T follicular helper cell (primary cell): ENCODE results near the gene EIF3K.

Source experiments
- DNase-seq: peaks from one replicate; pipeline ENCODE4 v3.0.0-alpha.2; 2020; ENCODE audit warnings: low read depth

EIF3K gene

GRCh38 chr19:38665950-38666662 is 47.1 kb downstream of the EIF3K start:
- no peak for DNase-seq

GRCh38 chr19:38666663-38667511 is 47.9 kb downstream of the EIF3K start:
- DNase-seq: no peak

GRCh38 chr19:38667661-38668171 is 48.7 kb downstream of the EIF3K start:
- no peak for DNase-seq

GRCh38 chr19:38669552-38669951 is 50.6 kb downstream of the EIF3K start:
- DNase-seq: no peak

GRCh38 chr19:38670921-38671398 is 52.0 kb downstream of the EIF3K start:
- DNase-seq: no peak

- DNase-seq: no peak
Measured at GRCh38 chr19:38671654-38672053, 52.7 kb downstream of the EIF3K start.

GRCh38 chr19:38673030-38673429 is 54.0 kb downstream of the EIF3K start:
- DNase-seq: no peak

- DNase-seq: no peak
Measured at GRCh38 chr19:38674388-38675171, 55.6 kb downstream of the EIF3K start.

GRCh38 chr19:38675611-38676010 is 56.6 kb downstream of the EIF3K start:
- DNase-seq: no peak

- DNase-seq: no peak
Measured at GRCh38 chr19:38676023-38676877, 57.3 kb downstream of the EIF3K start.

- no peak for DNase-seq
Measured at GRCh38 chr19:38676878-38677646, 58.1 kb downstream of the EIF3K start.

- no peak for DNase-seq
Measured at GRCh38 chr19:38678217-38678890, 59.4 kb downstream of the EIF3K start.

GRCh38 chr19:38678891-38679494 is 60.0 kb downstream of the EIF3K start:
- no peak for DNase-seq

- no peak for DNase-seq
Measured at GRCh38 chr19:38679839-38680238, 60.9 kb downstream of the EIF3K start.

GRCh38 chr19:38682195-38682867 is 63.3 kb downstream of the EIF3K start:
- no peak for DNase-seq

GRCh38 chr19:38682872-38683392 is 63.9 kb downstream of the EIF3K start:
- DNase-seq: no peak

- DNase-seq: no peak
Measured at GRCh38 chr19:38683393-38684077, 64.5 kb downstream of the EIF3K start.
